Astrocyte (in vitro differentiated cells and primary cell): ENCODE measurements around the gene PRSS33.

ENCODE experiments used
- CTCF ChIP-seq: IDR thresholded peaks from 2 replicates; pipeline ENCODE4 v1.5.1; 2011; ENCODE audit warnings: low read depth, mild to moderate bottlenecking, inconsistent platforms, low read length, moderate library complexity; ENCODE audit not compliant: insufficient read depth
- EZH2 ChIP-seq: IDR thresholded peaks from 2 replicates; pipeline ENCODE4 v1.6.1; 2012; ENCODE audit warnings: mild to moderate bottlenecking, low read length, inconsistent platforms; ENCODE audit not compliant: insufficient read depth

GRCh38 chr16:2782583-2783351 is 4.6 kb downstream of the PRSS33 start:
- TF ChIP-seq CTCF = no peak
- no peak for TF ChIP-seq EZH2
